Measurements from ENCODE around the gene HNRNPF.

Gene HNRNPF

DNA sequence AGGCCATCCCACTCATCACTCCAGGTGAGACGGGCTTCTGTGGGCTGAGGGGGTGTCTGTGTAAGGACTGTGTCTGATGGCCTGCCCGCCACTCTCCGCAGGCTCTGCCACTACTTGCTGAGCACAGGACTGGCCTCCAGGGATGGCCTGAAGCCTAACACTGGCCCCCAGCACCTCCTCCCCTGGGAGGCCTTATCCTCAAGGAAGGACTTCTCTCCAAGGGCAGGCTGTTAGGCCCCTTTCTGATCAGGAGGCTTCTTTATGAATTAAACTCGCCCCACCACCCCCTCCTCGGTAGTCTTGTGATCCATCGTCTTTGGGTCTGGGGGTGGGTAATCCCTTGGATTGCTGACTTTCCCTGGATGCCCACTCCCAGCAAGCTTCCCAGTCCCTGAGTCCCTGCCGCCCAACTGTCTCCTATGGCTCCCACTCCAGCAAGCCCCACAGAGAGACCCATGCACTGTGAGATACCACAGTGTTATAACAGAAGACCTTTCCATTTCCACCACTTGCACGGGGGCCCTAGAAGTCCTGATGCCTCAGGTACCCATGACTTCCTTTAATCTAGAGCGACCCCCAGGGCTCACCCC lies 32.8 kb downstream of the HNRNPF start:
- DNase-seq: no peak

DNA sequence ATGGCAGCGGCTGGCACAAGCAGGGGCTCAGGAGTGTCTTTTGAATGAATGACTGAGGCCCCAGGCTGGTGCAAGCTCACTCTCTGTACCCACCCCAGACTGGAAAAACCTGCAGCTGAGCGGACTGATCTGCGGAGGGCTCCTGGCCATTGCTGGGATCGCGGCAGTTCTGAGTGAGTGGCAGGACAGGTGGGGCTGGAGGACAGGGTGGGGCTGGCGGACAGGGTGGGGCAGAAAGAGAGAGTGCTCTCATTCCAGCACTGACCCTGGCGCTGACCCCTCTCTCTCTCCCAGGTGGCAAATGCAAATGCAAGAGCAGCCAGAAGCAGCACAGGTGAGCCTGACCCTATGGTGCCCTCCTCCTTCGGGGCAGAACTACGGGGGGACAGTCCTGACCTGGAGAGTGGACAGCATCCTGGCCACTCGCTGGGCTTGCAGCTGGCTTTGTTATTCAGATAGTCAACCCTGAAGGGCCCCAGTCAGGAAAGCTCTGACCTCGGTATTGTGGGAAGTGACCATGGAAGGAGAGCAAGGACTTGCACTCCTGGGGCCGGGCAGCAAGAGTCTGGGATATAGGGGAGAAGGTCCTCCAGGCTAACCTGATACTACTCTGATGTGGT lies 33.5 kb downstream of the HNRNPF start:
- no peak for DNase-seq

DNA sequence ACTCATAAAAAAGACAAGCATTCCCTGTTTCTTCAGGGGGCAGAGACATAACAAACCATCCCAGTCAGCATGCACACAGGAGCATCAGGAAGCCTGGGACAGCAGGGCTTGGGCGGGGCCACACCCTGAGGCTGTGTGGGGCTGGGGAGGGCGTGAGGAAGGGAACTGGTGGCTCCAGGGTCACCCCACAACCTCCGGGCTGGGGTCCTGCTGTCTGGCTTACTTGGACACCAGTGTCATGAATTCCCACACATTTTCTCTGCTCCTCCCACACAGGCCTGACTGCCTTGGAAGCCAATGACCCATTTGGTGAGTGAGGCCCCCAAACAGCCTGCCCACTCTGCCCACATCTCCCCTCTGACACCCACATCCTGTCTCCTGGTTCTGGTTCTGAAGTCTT lies 34.8 kb downstream of the HNRNPF start:
- no peak for DNase-seq

DNA sequence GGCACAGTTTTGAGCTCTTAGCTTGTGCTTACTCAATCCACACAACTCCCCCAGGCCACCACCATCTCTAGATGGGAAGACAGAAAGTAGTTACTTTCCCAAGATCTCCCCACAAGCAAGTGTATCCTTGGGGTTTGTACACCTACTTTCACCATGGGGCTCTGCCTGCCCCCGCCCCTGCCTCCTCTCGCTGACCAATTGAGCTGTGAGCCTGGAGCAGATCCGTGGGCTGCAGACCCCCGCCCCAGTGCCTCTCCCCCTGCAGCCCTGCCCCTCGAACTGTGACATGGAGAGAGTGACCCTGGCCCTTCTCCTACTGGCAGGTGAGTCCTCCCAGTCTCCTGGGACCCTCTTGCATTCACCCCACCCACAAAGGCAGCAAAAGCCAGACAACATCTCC lies 35.5 kb downstream of the HNRNPF start:
- no peak for DNase-seq

DNA sequence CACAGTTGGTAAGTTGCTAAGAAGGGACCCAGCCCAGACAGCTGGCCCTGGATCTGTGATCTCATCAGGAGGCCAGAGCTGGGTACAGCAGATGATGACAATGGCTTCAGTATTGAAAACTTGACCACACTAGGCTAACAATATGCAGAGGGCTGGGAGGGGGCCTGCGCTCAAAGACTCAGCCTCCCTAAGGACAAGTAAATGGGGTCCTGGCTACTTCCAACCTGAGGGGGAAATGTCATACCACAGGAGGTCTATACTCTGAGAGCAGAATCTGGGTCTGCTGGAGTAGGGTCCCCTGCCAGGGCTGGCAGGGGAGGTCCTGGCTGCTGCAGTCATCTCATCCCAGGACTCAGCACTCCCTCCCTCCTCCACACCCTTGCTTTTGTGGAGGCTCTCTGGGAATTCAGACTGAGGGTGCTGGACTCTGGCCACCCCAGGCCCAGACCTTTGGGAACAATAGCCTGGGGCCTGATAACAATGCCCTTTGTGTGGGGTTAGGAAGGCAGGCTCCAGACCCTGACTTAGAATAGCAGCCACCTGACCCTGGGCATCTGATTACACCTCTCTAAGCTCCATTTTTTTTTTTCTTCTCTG lies 36.1 kb downstream of the HNRNPF start:
- no peak for DNase-seq

DNA sequence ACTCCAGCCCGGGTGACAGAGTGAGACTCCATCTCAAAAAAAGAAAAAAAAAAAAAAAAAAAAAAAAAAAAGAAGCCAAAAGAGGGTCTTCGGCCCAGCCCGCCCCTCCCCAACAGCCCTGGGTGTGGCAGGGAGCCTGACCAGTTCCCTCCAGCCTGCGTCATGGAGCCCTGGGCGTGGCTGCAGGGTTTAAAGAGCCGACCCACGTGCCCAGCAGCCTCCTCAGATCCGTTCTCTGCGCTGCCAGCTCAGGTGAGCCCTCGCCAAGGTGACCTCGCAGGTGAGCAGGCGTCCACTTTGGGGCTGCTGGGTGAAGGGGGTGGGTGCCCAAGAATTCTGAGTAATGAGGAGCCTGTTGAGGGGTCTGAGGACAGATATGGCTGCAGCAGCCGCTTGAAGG lies 37.6 kb downstream of the HNRNPF start, which contains the start of gene FXYD4:
Gene FXYD4 (plus strand): TSS at position 219 of the 400 bp plus-strand sequence. CDS start 2,111 bp downstream, outside the sequence.
- no peak for DNase-seq

DNA sequence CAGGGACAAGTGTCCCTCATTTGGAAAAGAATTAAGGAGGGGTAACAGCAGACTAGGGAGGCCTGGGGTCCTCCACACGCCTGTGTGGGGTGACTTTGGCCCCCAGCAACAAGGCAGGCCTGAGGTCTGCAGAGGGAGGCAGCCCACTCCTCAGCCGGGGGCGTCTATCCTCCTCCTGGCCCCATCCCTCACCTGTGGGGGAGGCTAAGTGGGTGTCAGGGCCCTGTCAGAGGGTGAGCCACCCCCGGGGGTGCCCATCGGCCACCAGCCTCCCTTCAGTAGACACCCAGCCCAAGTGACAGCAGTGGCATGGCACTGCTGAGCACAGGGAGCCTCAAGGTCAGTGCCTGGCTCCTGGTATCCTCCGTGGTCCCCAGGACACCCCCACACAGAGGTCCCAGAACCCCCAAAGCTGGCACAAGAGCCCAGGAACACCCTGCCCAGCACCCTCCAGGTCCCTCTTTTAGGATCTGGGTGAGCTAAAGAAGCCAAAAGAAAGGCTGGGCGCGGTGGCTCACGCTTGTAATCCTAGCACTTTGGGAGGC lies 38.2 kb downstream of the HNRNPF start:
- DNase-seq: no peak

DNA sequence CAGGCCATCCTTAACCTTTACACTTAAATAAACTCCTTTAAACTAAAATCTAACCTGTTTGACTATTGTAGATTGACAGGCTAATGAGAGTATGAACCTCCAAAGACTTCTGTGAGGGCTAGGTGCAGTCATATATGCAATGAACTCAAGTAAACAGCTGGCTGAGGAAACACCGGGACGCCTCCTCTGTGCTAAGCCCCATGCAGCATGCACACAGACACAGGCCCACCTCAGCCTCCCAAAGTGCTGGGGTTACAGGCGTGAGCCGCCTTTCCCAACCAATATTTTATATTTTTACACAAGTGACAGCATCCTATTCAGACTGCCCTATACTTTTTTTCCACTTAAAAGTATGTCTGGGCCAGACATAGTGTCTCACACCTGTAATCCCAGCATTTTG lies 39.1 kb downstream of the HNRNPF start:
- no peak for DNase-seq

DNA sequence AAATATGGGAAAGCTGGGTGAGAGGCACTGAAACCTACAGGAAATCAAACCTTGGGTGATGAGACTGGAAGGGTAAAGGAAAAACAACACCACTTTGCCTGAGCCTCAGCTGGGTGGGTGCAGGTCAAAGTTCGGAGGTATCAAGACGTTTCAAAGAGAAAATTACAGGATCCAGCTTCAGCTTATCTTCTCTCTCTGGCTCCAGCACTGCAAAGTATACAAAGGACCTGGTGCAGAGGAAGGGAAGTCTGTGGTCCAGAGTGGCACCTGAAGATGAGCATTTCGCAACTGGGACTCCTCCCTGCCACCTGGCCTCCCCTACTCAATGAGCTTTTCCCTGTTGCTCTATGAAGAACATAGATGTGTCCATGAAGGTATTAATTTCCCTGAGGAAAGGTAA lies 44.0 kb downstream of the HNRNPF start:
- no peak for DNase-seq

DNA sequence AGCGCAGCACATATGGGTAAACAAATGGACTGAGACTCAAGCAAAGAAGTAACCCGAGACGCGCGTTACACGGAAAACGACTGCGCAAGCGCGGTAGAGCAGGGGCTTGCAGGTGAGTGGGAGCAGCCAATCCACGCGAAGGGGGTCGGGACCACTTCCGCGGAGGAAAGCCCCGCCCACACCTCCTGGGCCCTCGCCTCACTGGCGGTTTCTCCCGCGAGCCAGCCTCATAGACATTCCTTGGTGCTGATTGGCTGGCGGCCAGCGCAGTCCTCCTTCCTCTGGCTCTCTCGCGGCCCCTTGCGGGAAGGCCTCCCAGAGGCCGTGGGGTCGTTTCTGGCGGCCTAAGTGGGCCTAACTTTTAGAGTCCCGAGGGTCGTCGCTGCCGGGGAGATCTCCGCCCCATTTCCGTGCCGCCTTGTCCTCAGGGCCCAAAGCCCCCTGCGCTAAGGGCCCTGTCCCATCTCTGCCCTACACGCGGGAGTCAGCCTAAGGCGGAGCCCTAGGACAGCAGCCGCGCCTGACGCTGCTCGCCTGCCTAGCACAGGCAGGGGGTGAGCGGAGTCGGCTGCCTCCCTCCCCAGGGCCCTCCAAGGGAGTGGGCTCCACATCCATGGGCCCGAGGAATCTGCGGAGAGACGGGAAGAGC lies 46.7 kb downstream of the HNRNPF start:
- peak; percentile 95 for DNase-seq

DNA sequence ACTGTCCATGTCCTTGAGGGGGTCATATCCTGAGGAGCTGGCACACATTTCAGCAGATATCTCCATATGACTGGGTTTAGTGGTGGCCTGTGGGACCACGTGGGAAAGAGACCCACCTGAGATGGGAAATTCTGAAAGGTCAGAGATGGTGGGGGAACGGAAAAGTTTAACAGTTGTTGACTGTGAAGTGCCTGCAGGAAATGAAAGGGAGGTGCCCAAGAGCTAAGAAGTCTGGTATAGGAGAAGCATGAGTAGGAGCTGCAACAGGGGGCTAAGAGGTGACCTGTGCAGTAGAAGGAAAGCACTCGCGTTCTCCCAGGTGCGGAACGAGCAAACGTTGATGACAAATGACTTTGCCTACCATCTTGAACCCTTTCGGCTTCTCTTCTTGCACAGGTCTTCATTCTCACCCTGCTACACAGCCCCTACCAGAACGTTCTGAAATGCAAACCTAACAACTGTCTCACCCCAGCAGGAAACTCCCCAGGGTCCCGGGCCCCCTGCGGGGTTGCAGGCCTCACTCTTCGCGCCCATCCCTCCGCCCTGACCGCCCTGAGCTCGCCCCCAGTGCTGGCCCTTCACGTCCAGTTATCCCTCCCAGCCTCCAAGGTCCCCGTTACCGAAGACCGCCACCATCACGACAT lies 47.3 kb downstream of the HNRNPF start:
- DNase-seq: no peak

DNA sequence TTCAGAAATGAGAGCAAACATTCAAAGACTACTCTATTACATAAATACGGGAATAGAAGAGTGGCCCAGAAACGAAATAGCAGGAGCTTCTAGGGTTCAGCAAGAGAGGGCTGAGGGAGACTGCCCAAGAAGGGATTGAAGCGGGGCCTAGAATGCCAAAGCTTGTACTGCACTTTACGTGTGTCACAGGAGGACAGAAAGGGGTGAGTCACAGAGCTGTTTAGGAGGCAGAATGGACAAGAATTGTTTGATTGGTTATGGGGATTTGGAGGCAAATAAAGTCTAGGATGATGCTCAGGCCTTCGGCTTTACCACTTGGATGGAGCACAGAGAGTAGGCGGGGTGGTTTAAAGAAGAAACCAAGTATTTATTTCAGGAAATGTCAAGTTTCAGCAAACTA lies 48.9 kb downstream of the HNRNPF start:
- DNase-seq: no peak

DNA sequence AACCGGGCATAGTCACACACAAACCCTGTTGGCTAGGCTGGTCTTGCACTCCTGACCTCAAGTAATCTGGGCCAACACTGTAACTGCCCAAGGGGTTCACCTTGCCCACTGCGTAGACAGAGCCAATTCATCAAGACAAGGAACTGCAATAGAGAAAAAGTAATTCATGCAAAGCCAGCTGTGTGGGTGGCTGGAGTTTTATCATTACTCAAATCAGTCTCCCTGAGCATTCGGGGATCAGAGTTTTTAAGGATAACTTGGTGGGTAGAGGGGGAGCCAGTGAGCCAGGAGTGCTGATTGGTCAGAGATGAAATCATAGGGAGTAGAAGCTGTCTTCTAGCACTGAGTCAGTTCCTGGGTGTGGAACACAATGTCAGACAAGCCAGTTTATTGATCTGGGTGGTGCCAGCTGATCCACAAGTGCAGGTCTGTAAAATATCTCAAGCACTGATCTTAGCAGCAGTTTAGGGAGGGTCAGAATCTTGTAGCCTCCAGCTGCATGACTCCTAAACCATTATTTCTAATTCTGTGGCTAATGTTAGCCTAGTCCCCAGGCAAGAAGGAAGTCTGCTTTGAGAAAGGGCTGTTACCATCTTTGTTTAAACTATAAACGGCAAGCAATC lies 53.1 kb downstream of the HNRNPF start:
- no peak for DNase-seq

DNA sequence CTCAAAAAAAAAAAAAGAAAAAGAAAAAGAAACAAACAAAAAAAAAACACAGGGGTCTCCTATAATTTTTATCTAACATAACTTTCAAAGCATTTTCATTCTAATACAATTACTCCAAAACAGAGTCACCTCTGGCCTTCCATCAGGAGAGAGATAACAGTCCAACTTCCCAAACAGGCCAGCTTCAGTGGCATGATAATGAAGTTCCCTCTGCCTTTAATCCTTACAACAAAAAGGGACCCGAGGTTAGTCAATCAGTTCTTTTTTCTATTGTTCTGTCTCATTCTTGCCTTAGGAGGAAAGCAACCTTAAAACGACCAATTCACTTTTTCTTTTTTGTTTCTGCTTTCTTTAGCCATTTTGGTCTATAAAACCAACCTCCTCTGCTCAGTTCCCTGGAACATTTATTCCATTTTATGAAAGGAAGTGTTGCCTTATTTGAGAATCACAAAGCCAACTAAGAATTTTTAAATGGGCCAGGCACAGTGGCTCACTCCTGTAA lies 54.1 kb downstream of the HNRNPF start:
- no peak for DNase-seq

DNA sequence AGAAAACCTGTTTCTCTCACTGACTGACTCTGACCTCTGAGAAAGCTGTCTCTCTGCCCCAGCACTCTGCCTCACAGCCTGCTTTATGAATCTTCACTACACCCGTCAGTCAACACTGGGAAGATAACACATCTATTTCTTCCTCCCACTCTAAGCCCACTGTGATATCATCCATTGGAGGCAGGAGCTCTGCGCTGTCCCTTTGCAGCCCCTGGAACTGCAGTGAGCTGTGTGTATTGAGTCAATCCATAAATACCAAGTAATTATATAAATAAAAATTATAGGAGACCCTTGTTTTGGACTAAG lies 54.7 kb downstream of the HNRNPF start:
- no peak for DNase-seq

DNA sequence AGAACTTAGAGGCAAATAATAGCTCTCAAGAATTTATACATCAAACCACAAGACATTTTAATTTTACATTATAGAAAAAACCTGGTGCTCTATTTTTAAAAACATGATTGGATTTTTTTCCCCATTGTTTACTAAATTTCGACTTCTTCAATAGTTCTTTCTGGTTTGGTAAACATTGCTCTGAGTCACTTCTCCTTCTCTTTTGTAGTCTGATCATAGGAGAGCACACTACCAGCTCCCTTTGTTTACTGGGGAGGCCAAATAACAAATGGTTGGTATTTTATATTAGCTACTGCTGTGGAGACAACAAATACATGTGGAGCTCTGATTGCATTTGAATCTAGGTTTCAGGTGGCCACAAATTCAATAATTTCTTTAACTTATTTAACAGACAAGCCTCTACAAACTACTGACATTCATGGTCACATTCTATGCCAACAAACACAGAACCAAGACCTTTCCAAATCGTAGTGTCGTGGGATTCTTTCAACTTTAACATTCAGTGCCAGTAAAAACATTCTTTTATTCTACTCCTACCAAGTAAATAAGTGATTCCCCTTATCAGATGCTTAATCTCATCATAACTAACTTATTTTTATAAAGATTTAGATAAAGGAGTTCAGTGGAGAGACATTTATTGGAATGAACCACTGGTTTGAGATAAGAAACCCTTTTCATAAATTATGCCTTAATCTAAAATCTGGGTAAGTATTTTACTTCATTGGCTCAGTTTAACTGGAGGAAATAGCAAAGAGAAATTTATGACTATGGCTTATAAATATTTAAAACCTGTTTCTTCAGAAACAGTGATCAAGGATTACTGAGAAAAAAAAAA lies 55.3 kb downstream of the HNRNPF start:
- no peak for DNase-seq

DNA sequence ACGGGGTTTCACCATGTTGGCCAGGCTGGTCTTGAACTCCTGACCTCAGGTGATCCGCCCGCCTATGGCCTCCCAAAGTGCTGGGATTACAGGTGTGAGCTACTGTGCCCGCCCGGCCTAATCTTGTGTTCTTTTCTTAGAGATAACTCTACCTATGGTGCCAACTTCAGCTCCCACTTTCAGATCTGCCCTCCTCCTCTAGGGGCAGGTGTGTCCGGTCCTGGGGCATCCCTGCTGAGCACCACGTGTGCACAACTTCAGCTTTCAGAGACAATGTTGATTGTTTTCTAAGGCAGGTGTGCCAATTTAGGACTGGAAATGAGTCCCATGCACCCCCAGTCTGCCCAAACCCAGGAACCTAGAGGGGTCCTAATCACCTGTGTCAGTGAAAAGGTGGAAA lies 56.0 kb downstream of the HNRNPF start:
- no peak for DNase-seq

DNA sequence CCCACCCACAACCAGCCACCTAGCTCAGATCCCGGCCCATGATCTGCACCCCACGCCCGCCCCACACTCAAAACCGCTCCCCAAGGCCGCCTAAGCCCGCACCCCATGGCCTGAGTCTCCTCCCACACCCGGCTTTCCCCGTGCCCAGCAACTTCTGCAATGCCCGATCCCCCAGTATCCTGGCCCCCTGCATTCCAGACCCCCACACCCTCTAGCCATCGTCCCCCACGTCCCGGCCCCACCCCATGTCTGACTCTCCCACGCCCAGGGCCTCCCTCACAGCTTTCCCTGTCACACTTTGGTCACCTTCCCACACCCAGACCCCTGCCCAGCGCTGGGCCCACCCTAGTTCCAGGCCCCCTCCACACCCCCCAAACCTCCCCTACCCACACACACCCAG lies 57.7 kb downstream of the HNRNPF start:
- no peak for DNase-seq

DNA sequence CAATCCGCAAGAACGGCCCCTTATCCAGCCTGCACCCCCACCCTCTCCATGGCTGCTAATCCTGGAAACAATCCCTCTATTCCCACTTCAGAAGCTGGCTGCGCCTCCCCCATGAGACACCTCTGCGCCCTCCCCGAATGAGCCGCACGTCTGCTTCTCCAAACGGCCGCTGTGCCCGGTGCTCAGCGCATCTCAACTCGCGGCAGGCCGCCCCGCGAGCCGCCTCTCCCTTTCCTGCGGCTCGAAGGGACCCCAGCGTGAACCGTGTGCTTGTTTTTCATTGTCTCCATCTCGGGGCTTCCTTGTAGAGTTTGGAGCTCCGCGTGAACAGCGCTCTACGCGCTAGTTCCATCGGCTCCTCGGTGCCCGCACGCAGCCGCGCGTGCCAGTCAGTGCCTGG lies 58.3 kb downstream of the HNRNPF start:
- no peak for DNase-seq

DNA sequence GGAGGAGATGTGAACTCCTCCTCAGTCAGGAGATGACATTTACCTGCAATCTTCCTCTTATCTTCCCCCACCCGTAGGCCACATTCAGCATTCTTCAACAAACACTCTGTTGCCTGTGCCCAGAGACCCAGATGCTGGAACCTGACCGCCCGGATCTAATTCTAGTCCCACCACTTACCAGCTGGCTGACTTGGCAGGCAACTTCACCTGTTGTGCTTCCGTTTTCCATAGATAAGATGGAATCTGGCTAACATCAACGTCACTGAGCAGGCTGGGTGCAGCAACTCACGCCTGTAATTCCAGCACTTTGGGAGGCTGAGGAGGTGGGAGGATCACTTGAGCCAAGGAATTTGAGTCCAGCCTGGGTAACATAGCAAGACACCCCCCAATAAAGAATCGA lies 58.8 kb downstream of the HNRNPF start:
- DNase-seq: no peak

DNA sequence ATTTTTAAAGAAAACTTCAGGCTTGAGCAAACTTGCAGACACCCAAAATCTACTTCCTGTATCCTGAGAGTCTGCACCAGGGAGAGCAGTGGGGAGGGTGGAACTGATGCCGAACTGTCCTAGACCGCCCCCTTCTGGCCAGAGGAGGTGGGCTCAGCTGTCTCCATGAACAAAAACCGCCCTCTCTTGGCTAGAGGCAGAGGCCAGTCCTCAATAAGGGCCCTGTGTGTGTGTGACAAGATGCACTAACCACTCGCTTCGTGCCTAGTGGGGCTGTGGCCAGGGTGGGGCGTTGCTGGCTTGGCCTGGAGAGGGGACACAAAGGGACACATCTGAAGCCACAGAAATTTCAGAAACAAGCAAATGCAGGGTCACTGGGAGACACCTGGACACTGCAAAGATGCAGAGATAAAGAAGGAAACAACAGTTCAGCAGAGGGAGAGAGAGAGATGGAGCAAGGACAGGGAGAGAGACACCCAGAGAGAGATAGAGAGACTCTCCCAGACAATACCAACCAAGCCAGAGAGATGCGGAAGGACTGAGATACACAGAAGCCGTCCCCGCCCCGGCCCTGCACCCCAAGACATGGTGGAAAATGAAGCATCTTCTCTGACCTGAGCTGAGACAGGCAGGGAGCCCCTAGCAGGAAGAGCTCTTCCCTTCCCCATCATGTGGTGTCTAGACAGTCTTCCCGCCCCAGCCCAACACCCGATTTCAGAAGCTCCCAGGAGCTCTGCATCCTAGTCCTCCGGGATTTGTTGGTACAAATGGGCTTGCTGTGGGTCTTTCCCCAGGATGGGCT lies 60.3 kb downstream of the HNRNPF start:
- DNase-seq: peak; percentile 90
